GM23338 (cell line): ENCODE data around the gene CLSTN2. TPM values are rescaled to one million over a fixed set of nuclear protein-coding genes. Genes with fewer than 3 reads are reported as not detected.

Experiments
- ATAC-seq: fragments of 200-7000 bp; cut with Tn5 transposase; 3 replicates; pipeline ENCODE4 v1.9.1; 2020
- DNase-seq: peaks from one replicate; pipeline ENCODE4 v3.0.0-alpha.2; 2015; ENCODE audit warnings: low spot score
- H2AFZ ChIP-seq: fragments of 200-600 bp; sonication (generic); 2 replicates; pipeline ENCODE4 v1.8.0; 2016; ENCODE audit warnings: antibody characterized with exemption, mild to moderate bottlenecking, moderate library complexity
- H3F3A ChIP-seq: fragments of 200-600 bp; sonication (generic); replicated peaks from 2 replicates; pipeline ENCODE4 v1.8.0; 2017; ENCODE audit warnings: antibody characterized with exemption, mixed run types, low read depth
- H3K27ac ChIP-seq: fragments of 200-600 bp; sonication (generic); 2 replicates; pipeline ENCODE4 v1.6.1; 2016; ENCODE audit warnings: low read depth
- H3K27me3 ChIP-seq: fragments of 200-600 bp; sonication (generic); 2 replicates; pipeline ENCODE4 v1.8.0; 2016; ENCODE audit warnings: mild to moderate bottlenecking, mixed run types, moderate library complexity; ENCODE audit not compliant: insufficient read depth
- H3K36me3 ChIP-seq: fragments of 200-600 bp; sonication (generic); 2 replicates; pipeline ENCODE4 v1.8.0; 2016; ENCODE audit warnings: mild to moderate bottlenecking; ENCODE audit not compliant: insufficient read depth
- H3K4me1 ChIP-seq: fragments of 200-600 bp; sonication (generic); 2 replicates; pipeline ENCODE4 v1.8.0; 2016; ENCODE audit warnings: mild to moderate bottlenecking, moderate library complexity; ENCODE audit not compliant: insufficient read depth
- H3K4me2 ChIP-seq: fragments of 200-600 bp; sonication (generic); 2 replicates; pipeline ENCODE4 v1.7.1; 2017; ENCODE audit warnings: mixed run types
- H3K4me3 ChIP-seq: fragments of 200-600 bp; sonication (generic); 2 replicates; pipeline ENCODE4 v1.6.1; 2016; ENCODE audit warnings: mixed run types
- H3K79me2 ChIP-seq: fragments of 200-600 bp; sonication (generic); replicated peaks from 2 replicates; pipeline ENCODE4 v1.8.0; 2017; ENCODE audit warnings: mild to moderate bottlenecking; ENCODE audit not compliant: insufficient read depth
- H3K9me2 ChIP-seq: fragments of 200-600 bp; sonication (generic); 2 replicates; pipeline ENCODE4 v1.8.0; 2017; ENCODE audit not compliant: insufficient read depth
- H4K20me1 ChIP-seq: fragments of 200-600 bp; sonication (generic); replicated peaks from 2 replicates; pipeline ENCODE4 v1.8.0; 2017; ENCODE audit warnings: mild to moderate bottlenecking; ENCODE audit not compliant: insufficient read depth
- H3K27ac Mint-ChIP-seq: 2 replicates; pipeline ENCODE4 v1.8.0; 2020; ENCODE audit warnings: inconsistent platforms, mild to moderate bottlenecking, moderate library complexity, mixed read lengths
- H3K27me3 Mint-ChIP-seq: 3 replicates; pipeline ENCODE4 v1.8.0; 2022; ENCODE audit warnings: low read depth, mild to moderate bottlenecking, moderate library complexity, mixed read lengths, inconsistent platforms; ENCODE audit not compliant: insufficient read depth, poor library complexity
- H3K36me3 Mint-ChIP-seq: 3 replicates; pipeline ENCODE4 v1.8.0; 2021; ENCODE audit warnings: low read depth, mild to moderate bottlenecking, inconsistent platforms, moderate library complexity, mixed read lengths
- H3K4me1 Mint-ChIP-seq: 3 replicates; pipeline ENCODE4 v1.8.0; 2020; ENCODE audit warnings: mild to moderate bottlenecking, inconsistent platforms, mixed read lengths
- H3K4me3 Mint-ChIP-seq: 3 replicates; pipeline ENCODE4 v1.8.0; 2021; ENCODE audit warnings: moderate library complexity, mild to moderate bottlenecking, inconsistent platforms, mixed read lengths
- H3K9me3 Mint-ChIP-seq: 3 replicates; pipeline ENCODE4 v1.8.0; 2020; ENCODE audit warnings: moderate library complexity, mild to moderate bottlenecking, inconsistent platforms, mixed read lengths
- EZH2 ChIP-seq: fragments of 200-600 bp; sonication (generic); IDR thresholded peaks from one replicate; pipeline ENCODE4 v1.8.0; 2017; ENCODE audit warnings: antibody characterized with exemption, mild to moderate bottlenecking, low read depth; ENCODE audit not compliant: unreplicated experiment
- EZH2phosphoT487 ChIP-seq: fragments of 200-600 bp; sonication (generic); IDR thresholded peaks from one replicate; pipeline ENCODE4 v1.8.1; 2018; ENCODE audit warnings: antibody characterized with exemption; ENCODE audit not compliant: unreplicated experiment
- NANOG ChIP-seq: IDR thresholded peaks from 2 replicates; pipeline ENCODE4 v1.6.1; 2016; ENCODE audit warnings: antibody characterized with exemption, borderline replicate concordance
- POLR2AphosphoS5 ChIP-seq: IDR thresholded peaks from 2 replicates; pipeline ENCODE4 v1.6.1; 2016; ENCODE audit warnings: antibody characterized with exemption, low read depth
- REST ChIP-seq: IDR thresholded peaks from one replicate; pipeline ENCODE4 v1.6.1; 2018; ENCODE audit warnings: antibody characterized with exemption; ENCODE audit not compliant: unreplicated experiment
- ZNF114 ChIP-seq: fragments of 250-450 bp; sonication (Bioruptor Pico); IDR thresholded peaks from 2 replicates; pipeline ENCODE4 v1.5.0; 2020; ENCODE audit warnings: mild to moderate bottlenecking, moderate library complexity
- ZNF331 ChIP-seq: fragments of 250-450 bp; sonication (Bioruptor Pico); IDR thresholded peaks from 2 replicates; pipeline ENCODE4 v1.5.0; 2020; ENCODE audit warnings: low read depth, mild to moderate bottlenecking, moderate library complexity
- polyA plus RNA-seq: library from polyadenylated mRNA; unstranded; fragments of >200 nt; fragmentation: Nextera tagmentation; extraction: Ambion mirVana; gene quantifications from 2 replicates; pipeline ENCODE4 v1.2.1, GENCODE V29; 2016
- total RNA-seq: library from RNA; depleted of rRNA; stranded (reverse); fragments of >200 nt; shearing (Covaris generic); gene quantifications from 2 replicates; pipeline ENCODE4 v1.2.3, GENCODE V29; 2014

Gene CLSTN2
- total and polyA plus RNA-seq, 2 experiments from 2014 or later, result 0.11 to 0.83 TPM

- Mint-ChIP-seq H3K9me3 (no peaks in the 10 kb centered on the region), H3K27ac (no peak overlapping the region), H3K4me3 (no peak overlapping the region), H3K27me3 (peaks cover 10% of the 10 kb centered on the region), H3K4me1 (peaks cover 28% of the 10 kb centered on the region), H3K36me3 (no peaks in the 10 kb centered on the region)
- H3K27ac ChIP-seq, result no peak overlapping the region
- H3F3A ChIP-seq, result no peaks in the 10 kb centered on the region
- H3K4me2 ChIP-seq, result no peak overlapping the region
- no peak overlapping the region for H3K4me3 ChIP-seq
- H4K20me1 ChIP-seq, result no peaks in the 10 kb centered on the region
- ATAC-seq, result no peak
- H3K9me2 ChIP-seq, result no peaks in the 10 kb centered on the region; the same call in none of the 2 replicates
- no peaks in the 10 kb centered on the region for H3K27me3 ChIP-seq
- peak overlapping the region; percentile 86; the same call in 1 of the 2 replicates for H2AFZ ChIP-seq
- H3K79me2 ChIP-seq, result no peaks in the 10 kb centered on the region
- no peaks in the 10 kb centered on the region for H3K36me3 ChIP-seq
- no peak for DNase-seq
- TF ChIP-seq ZNF114 (no peak), REST (no peak), NANOG (no peak)
- H3K4me1 ChIP-seq, result peaks cover 8% of the 10 kb centered on the region; the same call in 1 of the 2 replicates
Observed at GRCh38 chr3:140469491-140469890, 534.5 kb downstream of the CLSTN2 start.

- no peak overlapping the region for H3K4me2 ChIP-seq
- H3K9me2 ChIP-seq, result no peaks in the 10 kb centered on the region; the same call in none of the 2 replicates
- no peaks in the 10 kb centered on the region for H3K9me3 Mint-ChIP-seq
- no peaks in the 10 kb centered on the region for H3K79me2 ChIP-seq
- peak overlapping the region; percentile 21; the same call in 1 of the 2 replicates for H3K27ac Mint-ChIP-seq
- no peaks in the 10 kb centered on the region for H3K27me3 ChIP-seq
- H3K27ac ChIP-seq, result no peak overlapping the region
- H3K36me3 Mint-ChIP-seq, result no peaks in the 10 kb centered on the region
- H3K27me3 Mint-ChIP-seq, result peaks cover 10% of the 10 kb centered on the region
- peaks cover 8% of the 10 kb centered on the region; the same call in 1 of the 2 replicates for H3K4me1 ChIP-seq
- ATAC-seq, result peak; percentile 94
- H3K4me3 ChIP-seq, result no peak overlapping the region
- H3K4me1 Mint-ChIP-seq, result peaks cover 28% of the 10 kb centered on the region
- H4K20me1 ChIP-seq, result no peaks in the 10 kb centered on the region
- no peak overlapping the region for H3K4me3 Mint-ChIP-seq
- H2AFZ ChIP-seq, result no peak overlapping the region
- DNase-seq, result peak; percentile 17
- TF ChIP-seq POLR2AphosphoS5 (no peak), REST (no peak), EZH2 (no peak), ZNF331 (CRISPR knock-in tag) (no peak), EZH2phosphoT487 (no peak)
- no peaks in the 10 kb centered on the region for H3K36me3 ChIP-seq
- no peaks in the 10 kb centered on the region for H3F3A ChIP-seq
Observed at GRCh38 chr3:140470211-140470610, 535.2 kb downstream of the CLSTN2 start.
